ENCODE results near the gene RGS16.
A peak's percentile ranks its signal among the peaks of the same experiment; 100 is the strongest.

The RGS16 gene

DNA sequence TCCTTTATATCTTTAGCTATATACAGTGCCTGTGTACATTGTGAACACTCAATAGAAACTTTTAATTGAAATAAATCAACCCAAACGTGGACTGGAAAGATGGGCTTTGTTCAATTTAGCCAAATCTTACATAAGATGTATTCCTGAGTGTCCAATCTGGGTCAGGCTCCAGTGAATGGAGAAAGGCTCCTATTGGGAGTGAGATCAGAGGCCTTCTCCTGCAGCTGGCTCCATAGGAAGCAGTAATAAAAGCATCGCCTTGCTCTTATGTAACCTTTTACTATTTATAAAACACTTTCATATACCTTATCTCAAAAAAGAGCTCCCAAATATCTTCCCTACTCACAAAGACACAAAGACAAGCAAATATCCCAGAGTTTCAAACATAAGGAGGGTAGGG, 24.9 kb upstream of the RGS16 start:
- no peak for DNase-seq

- DNase-seq: no peak
Measured at GRCh38 chr1:182628657-182629056, 24.5 kb upstream of the RGS16 start.

DNA sequence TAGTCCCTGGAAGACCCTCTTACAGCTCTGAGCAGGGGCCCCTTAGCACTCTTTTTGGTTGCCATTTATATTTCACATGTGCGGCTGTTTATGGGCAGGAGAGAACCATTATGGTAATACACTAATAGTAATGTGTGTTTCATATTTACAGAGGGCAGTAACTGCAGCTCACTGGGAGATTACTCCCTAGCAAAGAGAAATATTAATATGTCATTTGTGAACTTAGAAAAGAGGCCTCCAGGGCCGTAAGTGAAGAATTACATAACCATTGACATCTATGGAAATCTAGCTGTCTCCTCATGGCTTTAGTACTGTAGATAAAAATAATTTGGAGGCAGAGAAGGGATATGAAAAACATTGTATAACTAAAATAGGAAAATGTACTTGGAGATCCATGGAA, 23.4 kb upstream of the RGS16 start:
- DNase-seq: no peak

DNA sequence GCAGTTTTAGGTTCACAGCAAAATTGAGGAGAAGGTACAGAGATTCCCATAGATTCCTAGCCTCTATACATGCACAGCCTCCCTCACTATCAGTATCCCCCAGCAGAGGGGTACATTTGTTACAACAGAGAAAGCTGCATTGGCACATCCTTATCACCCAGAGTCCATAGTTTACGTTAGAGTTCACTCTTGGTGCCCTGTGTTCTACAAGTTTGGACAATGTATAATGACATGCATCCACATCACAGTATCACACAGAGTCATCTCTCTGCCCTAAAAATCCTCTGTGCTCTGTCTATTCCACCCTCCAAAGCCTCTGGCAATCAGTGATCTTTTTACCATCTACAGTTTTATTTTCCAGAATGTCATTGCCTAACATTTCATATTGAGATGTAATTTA, 22.3 kb upstream of the RGS16 start:
- DNase-seq: no peak

- no peak for DNase-seq
Measured at GRCh38 chr1:182625719-182626504, 21.7 kb upstream of the RGS16 start.

- no peak for DNase-seq
Measured at GRCh38 chr1:182625024-182625423, 20.8 kb upstream of the RGS16 start.

- no peak for DNase-seq
Measured at GRCh38 chr1:182624577-182624976, 20.4 kb upstream of the RGS16 start.

DNA sequence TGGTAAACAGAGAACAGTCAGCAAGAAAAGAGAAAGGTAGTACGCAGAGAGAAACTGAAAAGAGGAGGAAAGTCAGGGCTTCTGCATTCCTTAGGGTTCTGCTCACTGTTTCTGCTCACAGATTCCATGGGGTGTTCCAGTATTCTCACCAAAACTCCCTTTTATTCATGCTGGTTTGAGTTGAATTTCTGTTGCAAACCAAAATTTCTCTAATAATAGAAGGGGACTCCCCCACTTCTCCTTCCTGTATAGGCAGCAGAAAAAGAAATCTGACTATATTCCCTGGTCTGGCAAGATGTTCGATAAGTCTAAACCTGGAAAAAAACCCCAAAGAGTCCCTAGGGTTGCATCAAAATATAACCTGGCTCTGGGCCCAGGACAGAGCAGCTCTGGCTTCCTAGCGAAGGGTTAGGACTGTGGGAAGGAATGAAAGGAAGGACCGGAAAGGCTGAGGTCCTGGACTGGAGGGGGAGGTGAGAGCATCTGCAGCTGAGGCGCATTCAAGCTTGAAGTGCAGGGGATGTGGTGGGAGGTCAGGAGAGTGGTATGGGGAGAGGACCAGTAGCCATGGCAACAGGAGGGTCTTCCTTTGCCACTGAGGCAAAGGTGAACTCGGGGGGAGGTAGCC, 18.8 kb upstream of the RGS16 start:
- no peak for DNase-seq

- no peak for DNase-seq
Measured at GRCh38 chr1:182621906-182622305, 17.7 kb upstream of the RGS16 start.

DNA sequence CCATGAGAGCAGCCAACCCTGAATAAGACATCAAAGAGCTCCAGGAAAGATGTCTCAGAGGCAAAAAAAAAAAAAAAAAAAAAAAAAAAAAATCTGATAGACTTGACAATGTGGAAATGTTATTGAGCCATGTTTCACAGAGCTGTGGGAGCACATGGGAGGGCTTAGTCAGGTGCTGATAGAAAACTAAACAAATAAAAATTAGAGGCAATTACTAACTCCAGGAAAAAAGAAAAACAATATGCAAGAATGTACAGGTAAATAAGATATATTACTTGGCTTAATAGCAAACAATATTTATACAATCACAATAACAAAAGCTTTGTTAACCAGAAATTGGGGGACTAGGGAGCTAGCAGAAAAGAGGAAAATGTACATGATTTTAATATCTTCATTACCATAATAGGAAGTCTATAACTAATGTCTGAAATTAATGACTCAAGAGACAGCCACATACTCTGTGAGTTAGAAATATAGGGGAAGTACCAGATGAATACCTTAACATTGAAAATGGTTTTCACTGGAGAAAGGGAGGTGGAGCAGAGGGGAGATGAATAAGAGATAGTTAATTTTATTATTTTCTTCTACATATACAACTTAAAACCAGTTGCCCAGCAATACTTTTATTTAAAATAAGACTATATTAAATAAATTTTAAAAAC, 16.9 kb upstream of the RGS16 start:
- DNase-seq: no peak

DNA sequence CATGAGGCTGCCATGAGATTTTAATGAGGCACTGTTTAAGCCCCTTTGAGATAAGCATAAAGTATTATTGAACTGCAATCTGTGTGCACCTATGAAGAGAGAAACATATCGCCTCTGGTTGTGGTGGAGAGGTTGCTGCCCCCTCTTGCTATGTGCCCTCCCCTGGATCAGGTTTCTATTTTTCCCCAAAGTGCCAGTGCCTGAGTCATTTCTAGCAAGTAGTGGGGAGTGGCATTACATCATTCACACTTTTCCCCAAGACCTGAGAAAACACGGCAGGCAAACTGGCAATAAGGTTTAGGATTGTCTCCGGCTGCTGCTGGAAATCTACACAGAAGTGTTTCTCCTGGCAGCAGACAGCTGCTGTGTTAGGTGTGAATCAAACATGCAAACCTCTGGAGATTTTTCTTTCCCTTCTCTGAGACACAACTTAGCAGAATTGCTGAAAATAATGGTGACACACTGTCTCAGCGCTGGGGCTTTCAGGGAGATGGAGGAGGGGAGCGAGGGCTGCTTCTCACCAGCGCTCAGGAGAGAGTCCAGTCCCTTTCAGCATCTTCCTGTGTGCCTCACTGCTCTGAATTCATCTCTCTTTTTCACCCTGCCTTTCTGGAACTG, 13.7 kb upstream of the RGS16 start:
- no peak for DNase-seq

DNA sequence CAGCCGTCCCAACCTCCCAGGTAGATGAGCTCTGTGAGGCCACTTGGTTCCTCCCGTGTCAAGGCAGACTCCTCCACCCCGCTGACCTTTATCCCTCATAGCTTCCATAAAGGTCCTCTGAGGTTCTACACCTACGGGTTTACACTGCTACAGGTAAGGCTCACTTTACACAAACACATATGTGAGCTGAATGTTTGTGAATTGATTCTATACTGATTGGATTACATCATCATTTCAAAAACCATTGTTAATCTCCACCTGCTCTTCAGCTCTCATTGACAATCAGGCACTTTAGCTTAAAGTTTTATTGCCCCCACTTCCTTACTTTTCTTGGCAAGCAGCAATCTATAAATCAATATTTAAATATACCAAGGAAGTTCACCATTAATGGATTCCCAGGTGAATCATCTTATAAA, 12.8 kb upstream of the RGS16 start:
- no peak for DNase-seq

DNA sequence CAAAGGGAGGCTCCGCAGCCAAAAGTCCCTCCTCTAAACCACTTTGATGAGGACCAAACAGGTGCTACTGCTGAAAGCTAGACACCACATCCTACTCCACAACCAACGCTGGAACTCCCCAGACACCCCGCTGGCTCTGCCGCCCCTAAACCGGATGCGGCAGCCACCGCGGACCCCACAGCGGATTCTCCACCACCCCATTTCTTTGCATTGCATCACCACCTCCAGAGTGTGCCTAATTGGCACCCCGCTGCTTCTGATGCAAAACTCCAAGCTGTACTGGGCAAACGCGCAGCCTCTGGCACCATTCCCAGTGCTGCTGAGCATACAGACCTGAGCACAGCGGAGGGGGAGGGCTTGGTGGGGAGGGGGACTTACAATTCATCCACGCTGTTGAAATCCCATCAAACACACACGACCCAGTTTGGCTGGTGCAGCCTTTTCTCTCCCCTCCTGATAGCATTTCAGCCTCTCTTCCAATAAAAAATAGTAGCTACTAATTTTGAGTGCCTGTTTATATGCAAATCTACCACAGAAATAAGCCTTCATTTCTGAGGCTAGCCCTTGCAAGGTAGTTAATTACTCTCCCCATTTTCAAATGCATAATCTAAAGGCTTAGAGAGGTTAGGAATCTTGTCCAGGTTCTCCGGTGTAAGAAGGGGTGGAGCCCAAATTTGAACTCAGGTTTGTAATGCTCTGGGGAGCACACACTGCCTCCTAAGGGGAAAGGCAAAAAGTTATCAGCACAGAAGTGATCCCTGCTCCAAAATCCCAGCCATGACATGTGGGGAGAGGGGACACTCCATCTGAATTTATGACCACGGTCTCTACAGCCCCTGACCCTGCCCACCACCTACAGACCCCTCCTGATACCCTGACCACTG, 12.2 kb upstream of the RGS16 start:
- DNase-seq: peak; percentile 84

DNA sequence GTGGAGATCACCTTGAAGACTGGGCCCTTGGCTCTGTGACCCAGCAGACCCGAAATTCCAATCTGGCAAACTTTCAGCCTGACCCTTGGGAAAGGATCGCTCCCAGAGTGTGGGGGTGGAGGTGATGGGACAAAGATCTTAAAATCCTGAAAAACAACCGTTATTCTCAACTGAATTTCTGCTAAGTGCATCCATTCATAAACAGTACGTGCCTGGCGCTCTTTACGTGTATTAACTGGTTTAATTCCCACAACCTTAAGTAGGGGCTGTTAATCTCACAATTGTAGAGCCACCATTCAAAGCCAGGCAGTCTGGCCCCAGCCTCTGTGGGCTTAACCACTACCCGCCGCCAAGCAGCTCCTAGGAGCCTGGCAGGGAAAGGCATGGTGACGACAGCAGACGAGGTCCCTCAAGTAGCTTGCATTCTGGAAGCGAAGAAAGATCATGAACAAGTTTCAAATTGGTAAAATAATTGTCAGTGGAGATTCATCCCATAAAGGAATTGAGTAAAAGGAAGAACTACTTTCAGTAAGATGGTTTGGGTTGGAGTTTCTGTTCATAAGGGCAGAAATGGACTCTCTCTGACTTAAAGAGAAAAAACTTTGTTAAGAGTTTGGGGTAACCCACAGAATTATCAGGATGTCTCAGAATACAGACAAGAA, 11.4 kb upstream of the RGS16 start:
- no peak for DNase-seq

DNA sequence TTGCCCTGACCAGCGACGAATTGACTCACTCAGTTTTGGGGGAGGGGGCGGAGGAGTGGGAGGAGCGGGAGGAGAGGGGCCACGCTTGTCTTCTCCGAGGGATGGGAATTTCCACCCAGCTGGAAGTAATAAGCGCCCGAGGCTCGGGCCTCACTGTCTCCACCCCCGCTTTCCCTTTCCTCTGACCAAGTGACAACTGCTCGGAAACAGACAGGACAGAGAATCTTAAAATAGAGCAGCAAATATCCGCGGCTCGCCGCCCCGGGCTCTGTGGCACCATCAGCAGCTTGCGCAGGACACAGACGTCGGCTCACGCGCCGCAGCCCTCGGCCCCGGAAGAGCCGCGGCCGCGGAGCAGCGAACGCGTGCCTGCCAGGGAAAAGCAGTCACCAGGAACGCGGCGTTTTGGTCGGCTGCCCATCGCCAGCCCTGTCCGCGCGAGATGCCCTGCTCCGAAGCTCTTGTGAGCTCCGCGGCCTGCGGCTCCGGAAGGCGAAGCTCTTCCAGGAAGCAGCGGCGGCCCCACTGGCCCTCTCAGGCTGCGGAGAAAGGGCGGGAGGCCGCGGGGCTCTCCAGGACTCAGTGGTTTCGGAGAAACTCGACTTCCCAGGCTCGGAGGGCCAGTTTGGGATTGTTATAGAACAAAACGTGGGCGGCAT, 10.7 kb upstream of the RGS16 start:
- DNase-seq: peak; percentile 32

- no peak for DNase-seq
Measured at GRCh38 chr1:182611787-182612186, 7.6 kb upstream of the RGS16 start.

DNA sequence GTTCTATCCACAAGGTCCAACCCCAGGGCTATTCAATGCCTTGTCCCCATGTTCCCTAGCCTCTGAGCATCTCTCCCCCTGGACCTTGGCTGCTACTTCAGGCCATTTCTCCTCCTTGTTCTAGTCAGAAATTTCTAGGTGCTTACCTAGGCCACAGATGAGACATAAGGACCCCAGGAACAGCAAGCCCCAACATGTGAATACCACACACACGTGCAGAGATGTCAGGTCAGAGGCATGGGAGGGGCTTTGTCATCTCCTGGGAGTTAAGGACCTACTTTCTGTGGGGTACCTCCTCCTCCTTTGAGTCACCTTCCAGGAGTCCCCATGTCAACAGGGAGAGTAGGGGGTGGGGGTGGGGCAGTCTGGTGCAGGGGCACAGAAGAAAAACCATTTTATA, 7.1 kb upstream of the RGS16 start:
- no peak for DNase-seq

DNA sequence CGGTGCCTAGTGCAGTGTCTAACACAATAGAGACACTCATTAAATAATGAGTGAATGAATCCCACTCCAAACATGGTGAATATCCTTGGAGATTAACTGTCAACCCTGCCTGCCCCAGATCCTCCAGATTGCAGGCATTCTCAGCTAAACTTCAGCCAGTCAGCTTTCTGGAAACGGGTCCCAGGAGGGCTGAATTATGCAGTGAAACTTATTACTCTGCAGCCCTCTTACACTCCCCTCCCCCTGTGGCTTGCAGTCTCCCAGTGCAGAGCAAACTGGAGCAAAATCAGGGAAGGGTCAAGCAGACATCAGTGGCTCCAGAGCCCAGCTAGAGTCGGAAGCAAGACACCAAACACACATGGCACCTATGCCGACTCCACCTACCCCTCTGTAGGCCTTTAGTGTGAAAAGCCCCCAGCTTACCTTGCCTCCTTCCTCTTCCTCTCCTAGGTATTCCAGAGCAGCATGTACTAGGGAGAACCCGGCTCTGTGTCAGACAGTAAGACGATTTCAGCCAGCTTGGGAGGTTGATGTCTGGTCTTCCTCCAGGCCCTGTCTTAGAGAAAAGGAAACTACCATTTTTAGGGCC, 6.5 kb upstream of the RGS16 start:
- DNase-seq: no peak

- no peak for DNase-seq
Measured at GRCh38 chr1:182608845-182609610, 4.8 kb upstream of the RGS16 start.

GRCh38 chr1:182608236-182608635, 4.0 kb upstream of the RGS16 start:
- no peak for DNase-seq
